Melanocyte of skin (primary cell): Measurements from ENCODE around the gene ATP6V0D1. TPM values are rescaled to one million over a fixed set of nuclear protein-coding genes. Genes with fewer than 3 reads are reported as not detected.

Experiments
- small RNA-seq, 2 donors: library from RNA; depleted of rRNA; stranded (forward); fragments of <200 nt; gene quantifications; one replicate each; pipeline ENCODE3, GENCODE V24; 2012
- total RNA-seq, 2 donors: library from RNA; depleted of rRNA; stranded (reverse); fragments of >200 nt; gene quantifications; 2 replicates each; pipeline ENCODE4 v1.2.3, GENCODE V29; 2012

Gene ATP6V0D1
- total RNA-seq = 100 to 1,000 TPM; 213 to 301 TPM

DNA sequence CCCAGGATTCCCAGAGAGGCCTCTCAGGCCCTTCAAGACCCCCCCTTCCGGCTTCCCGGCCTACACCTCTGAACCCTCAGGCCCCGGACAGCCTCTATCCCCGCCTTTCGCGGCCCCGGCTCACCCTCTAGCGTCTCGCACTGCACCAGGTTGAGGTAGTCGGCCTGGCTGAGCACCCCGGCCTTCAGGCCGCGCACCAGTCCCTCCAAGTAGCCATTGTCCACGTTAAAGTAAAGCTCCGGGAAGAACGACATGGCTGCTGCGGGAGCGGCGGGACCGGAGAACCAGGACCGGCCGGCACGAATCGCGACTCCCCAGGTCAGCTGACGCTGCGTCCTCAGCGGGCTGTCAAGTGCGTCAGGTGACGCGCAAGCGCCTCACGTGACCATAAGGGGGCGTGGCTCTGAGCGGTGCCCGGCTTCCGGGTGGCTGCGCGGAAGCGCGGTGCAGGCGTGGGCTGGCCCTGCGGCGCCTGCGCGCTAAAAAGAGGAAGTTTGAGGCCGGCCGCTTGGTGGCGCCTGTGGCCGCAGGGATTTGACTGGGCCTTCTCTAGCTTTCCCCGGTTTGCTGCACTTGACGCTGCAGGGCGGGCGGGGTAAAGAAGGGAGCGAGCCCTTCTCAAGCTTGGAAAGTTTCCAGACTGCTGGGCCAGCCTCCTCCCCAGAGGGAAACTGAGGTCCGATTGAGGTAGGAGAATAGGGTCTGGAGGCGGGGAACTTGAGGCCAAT, at the start of gene ATP6V0D1:
ATP6V0D1 (minus strand) TSS at position 325 of the 728 bp plus-strand sequence; CDS start at position 254, 71 bp downstream.

GRCh38 chr16:67528222-67528869, 47.4 kb upstream of the ATP6V0D1 start, which contains the start of gene RIPOR1:
TSS of gene RIPOR1 (plus strand) at chr16:67528829. CDS start at chr16:67538447, 9,618 bp downstream.

GRCh38 chr16:67483150-67483549, 2.2 kb upstream of the ATP6V0D1 start, which contains the start of gene AGRP:
TSS of gene AGRP (minus strand) at chr16:67483547. CDS start at chr16:67483398, 149 bp downstream.

DNA sequence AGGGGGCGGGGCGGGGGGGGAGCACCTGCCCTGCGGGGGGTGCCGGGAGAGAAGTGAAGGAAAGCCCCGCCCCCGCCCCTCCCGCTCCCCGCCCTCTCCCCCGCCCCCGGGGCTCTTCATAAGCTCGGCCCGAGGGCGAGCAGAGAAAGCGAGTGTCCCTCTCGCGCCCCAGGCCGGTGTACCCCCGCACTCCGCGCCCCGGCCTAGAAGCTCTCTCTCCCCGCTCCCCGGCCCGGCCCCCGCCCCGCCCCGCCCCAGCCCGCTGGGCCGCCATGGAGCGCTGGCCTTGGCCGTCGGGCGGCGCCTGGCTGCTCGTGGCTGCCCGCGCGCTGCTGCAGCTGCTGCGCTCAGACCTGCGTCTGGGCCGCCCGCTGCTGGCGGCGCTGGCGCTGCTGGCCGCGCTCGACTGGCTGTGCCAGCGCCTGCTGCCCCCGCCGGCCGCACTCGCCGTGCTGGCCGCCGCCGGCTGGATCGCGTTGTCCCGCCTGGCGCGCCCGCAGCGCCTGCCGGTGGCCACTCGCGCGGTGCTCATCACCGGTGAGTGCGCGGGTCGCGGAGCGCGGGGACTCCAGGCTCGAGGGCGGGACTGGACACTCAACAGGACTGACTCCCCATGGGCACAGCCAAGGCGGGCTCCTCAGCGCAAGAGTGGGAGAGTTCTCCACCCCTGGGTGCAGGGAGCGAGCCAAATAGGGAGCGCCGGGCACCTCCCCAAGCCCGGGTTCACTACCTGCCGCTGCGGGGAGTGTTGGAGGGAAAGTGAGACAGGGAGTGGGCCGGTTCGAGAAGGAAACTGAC, 49.8 kb downstream of the ATP6V0D1 start, which contains the start of gene HSD11B2:
HSD11B2 (plus strand) TSS at position 145 of the 798 bp plus-strand sequence; CDS start at position 273, 128 bp downstream.

GRCh38 chr16:67415872-67416793, 64.8 kb downstream of the ATP6V0D1 start, which contains the start of gene ZDHHC1:
TSS of gene ZDHHC1 (minus strand) at chr16:67416477. CDS start at chr16:67407775, 8,702 bp downstream.

DNA sequence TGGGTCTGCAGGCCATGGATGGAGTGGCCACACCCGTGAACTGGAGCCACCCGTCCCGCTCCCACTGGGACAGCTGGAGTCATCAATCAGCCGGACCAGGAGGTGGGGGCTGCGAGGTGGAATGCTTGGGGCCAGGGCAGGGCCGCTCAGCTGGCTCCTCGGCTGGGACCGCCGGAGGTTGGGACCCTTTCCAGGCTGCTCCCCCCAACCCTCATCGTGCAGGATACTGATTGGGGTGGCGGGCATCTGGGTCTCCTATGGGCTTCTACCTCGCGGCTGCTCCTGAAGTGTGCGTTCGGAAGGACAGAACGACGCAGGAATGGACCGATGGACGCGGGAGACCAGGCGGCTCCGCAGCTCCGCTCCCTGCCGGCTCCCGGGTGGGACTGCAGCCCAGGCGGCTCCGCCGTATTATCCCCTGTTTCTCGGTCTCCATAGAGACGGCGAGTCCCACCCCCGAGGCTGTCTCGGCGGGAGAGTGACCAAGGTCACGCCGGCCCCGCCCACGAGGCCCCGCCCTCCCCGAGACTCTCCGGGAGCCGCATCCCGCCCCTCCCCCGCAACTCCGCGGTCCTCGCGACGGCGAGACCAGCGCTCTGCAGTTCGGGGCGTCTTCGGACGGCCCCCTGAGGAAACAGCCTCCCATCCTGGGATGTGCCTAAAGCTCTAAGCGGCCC, 87.7 kb downstream of the ATP6V0D1 start, which contains the start of gene TPPP3:
TPPP3 (minus strand) TSS at position 388 of the 677 bp plus-strand sequence. CDS start 2,387 bp downstream, outside the sequence.

Small RNAs within 50 kb of the gene (small RNA-seq; reads per million reads assigned to genes)
- gene RNU1-123P = 0 reads per million in 2 donors

Other genes starting within 250 kb of the ATP6V0D1 start
- 10 to 100 TPM; 12.0 to 32.3 TPM for gene FHOD1, start 233.7 kb downstream of the ATP6V0D1 start, total RNA-seq
- gene SLC9A5, start 232.2 kb downstream of the ATP6V0D1 start, total RNA-seq = under 1 TPM; 0.67 to 0.69 TPM
- 10 to 100 TPM in 1 of 2 donors, 1 to 10 TPM in 1; 8.7 to 23.1 TPM for gene PLEKHG4, start 201.6 kb downstream of the ATP6V0D1 start, total RNA-seq
- under 1 TPM in 1 of 2 donors, not detected in 1; 0.33 TPM for gene KCTD19, start 154.4 kb downstream of the ATP6V0D1 start, total RNA-seq
- under 1 TPM in 1 of 2 donors, not detected in 1; 0.34 TPM for gene LRRC36, start 154.3 kb downstream of the ATP6V0D1 start, total RNA-seq
- gene TPPP3, start 87.7 kb downstream of the ATP6V0D1 start, total RNA-seq = under 1 TPM in 1 of 2 donors, not detected in 1; under 0.01 TPM
- 1 to 10 TPM; 5.0 to 10.0 TPM for gene ZDHHC1, start 64.7 kb downstream of the ATP6V0D1 start, total RNA-seq
- under 1 TPM in 1 of 2 donors, not detected in 1; 0.33 TPM for gene HSD11B2, start 50.0 kb downstream of the ATP6V0D1 start, total RNA-seq
- gene AGRP, start 2.4 kb upstream of the ATP6V0D1 start, total RNA-seq = not detected
- gene RIPOR1, start 47.7 kb upstream of the ATP6V0D1 start, total RNA-seq = 10 to 100 TPM; 26.8 to 27.0 TPM
- 10 to 100 TPM; 22.4 to 31.0 TPM for gene CTCF, start 81.4 kb upstream of the ATP6V0D1 start, total RNA-seq
- gene CARMIL2, start 164.0 kb upstream of the ATP6V0D1 start, total RNA-seq = not detected
- 10 to 100 TPM; 17.9 to 36.6 TPM for gene ACD, start 179.1 kb upstream of the ATP6V0D1 start, total RNA-seq
- gene PARD6A, start 179.8 kb upstream of the ATP6V0D1 start, total RNA-seq = 1 to 10 TPM in 1 of 2 donors, under 1 TPM in 1; 0.69 to 2.3 TPM
- 10 to 100 TPM in 1 of 2 donors, 1 to 10 TPM in 1; 7.9 to 17.0 TPM for gene ENKD1, start 185.6 kb upstream of the ATP6V0D1 start, total RNA-seq
- 1 to 10 TPM; 4.0 to 6.2 TPM for gene C16orf86, start 185.7 kb upstream of the ATP6V0D1 start, total RNA-seq
- 10 to 100 TPM in 1 of 2 donors, 1 to 10 TPM in 1; 10.0 to 16.3 TPM for gene GFOD2, start 238.2 kb upstream of the ATP6V0D1 start, total RNA-seq